Neural cell (in vitro differentiated cells): ENCODE results near the gene DOK5. TPM values are rescaled to one million over a fixed set of nuclear protein-coding genes. Genes with fewer than 3 reads are reported as not detected.

Source experiments
- H2AFZ ChIP-seq: fragments of 200-600, 300-800 bp; sonication (generic), shearing (Covaris generic); 2 replicates; pipeline ENCODE4 v1.6.0; 2014; ENCODE audit warnings: low read depth, mild to moderate bottlenecking, antibody characterized with exemption, low read length, moderate library complexity
- H3F3A ChIP-seq: fragments of 200-600 bp; shearing (Covaris generic); 2 replicates; pipeline ENCODE4 v1.6.1; 2016; ENCODE audit warnings: mild to moderate bottlenecking, moderate library complexity, mixed read lengths, antibody characterized with exemption, low read length; ENCODE audit not compliant: insufficient read depth, poor library complexity, severe bottlenecking
- H3K27ac ChIP-seq: fragments of 200-600, 300-800 bp; sonication (generic), shearing (Covaris generic); 2 replicates; pipeline ENCODE4 v1.5.1; 2014; ENCODE audit warnings: mild to moderate bottlenecking, low read length, moderate library complexity
- H3K27me3 ChIP-seq: fragments of 300-800, 200-600 bp; sonication (generic), shearing (Covaris generic); 2 replicates; pipeline ENCODE4 v1.6.0; 2014; ENCODE audit warnings: mild to moderate bottlenecking, low read depth, low read length, moderate library complexity; ENCODE audit not compliant: insufficient read depth
- H3K36me3 ChIP-seq: fragments of 300-800, 200-600 bp; sonication (generic), shearing (Covaris generic); 2 replicates; pipeline ENCODE4 v1.5.1; 2014; ENCODE audit warnings: mild to moderate bottlenecking, antibody characterized with exemption, low read length, moderate library complexity; ENCODE audit not compliant: insufficient read depth
- H3K4me2 ChIP-seq: fragments of 300-800, 200-600 bp; sonication (generic), shearing (Covaris generic); 2 replicates; pipeline ENCODE4 v1.6.0; 2014; ENCODE audit warnings: mild to moderate bottlenecking, low read length
- H3K4me3 ChIP-seq: fragments of 300-800, 200-600 bp; sonication (generic), shearing (Covaris generic); 2 replicates; pipeline ENCODE4 v1.5.1; 2014; ENCODE audit warnings: mild to moderate bottlenecking, low read length, moderate library complexity
- H3K79me2 ChIP-seq: fragments of 200-600 bp; shearing (Covaris generic); replicated peaks from 2 replicates; pipeline ENCODE4 v1.6.0; 2014; ENCODE audit warnings: mild to moderate bottlenecking, low read length, moderate library complexity; ENCODE audit not compliant: insufficient read depth
- H3K9ac ChIP-seq: fragments of 300-800, 200-600 bp; sonication (generic), shearing (Covaris generic); 2 replicates; pipeline ENCODE4 v1.6.1; 2016; ENCODE audit warnings: mild to moderate bottlenecking, low read length, mixed read lengths
- H3K9me2 ChIP-seq: fragments of 200-600 bp; shearing (Covaris generic); 2 replicates; pipeline ENCODE4 v1.6.1; 2016; ENCODE audit warnings: mild to moderate bottlenecking, low read length, mixed read lengths; ENCODE audit not compliant: insufficient read depth
- H3K9me3 ChIP-seq: fragments of 200-600, 300-800 bp; sonication (generic), shearing (Covaris generic); 2 replicates; pipeline ENCODE4 v1.6.1; 2016; ENCODE audit warnings: mild to moderate bottlenecking, mixed run types, low read length, moderate library complexity, mixed read lengths
- H4K20me1 ChIP-seq: fragments of 200-600 bp; shearing (Covaris generic); 2 replicates; pipeline ENCODE4 v1.6.1; 2016; ENCODE audit warnings: mild to moderate bottlenecking, mixed run types; ENCODE audit not compliant: insufficient read depth
- CTCF ChIP-seq: fragments of 450-650 bp; IDR thresholded peaks from 2 replicates; pipeline ENCODE4 v1.5.1; 2014; ENCODE audit warnings: antibody characterized with exemption, mild to moderate bottlenecking, moderate library complexity; ENCODE audit not compliant: poor library complexity, severe bottlenecking
- EP300 ChIP-seq: fragments of 450-650 bp; conservative IDR thresholded peaks from 2 replicates; pipeline ENCODE4 v1.6.1; 2014; ENCODE audit warnings: antibody characterized with exemption, mild to moderate bottlenecking, moderate library complexity; ENCODE audit not compliant: poor library complexity, severe bottlenecking
- MXI1 ChIP-seq: fragments of 450-650 bp; conservative IDR thresholded peaks from 2 replicates; pipeline ENCODE4 v1.6.1; 2014; ENCODE audit warnings: antibody characterized with exemption, mild to moderate bottlenecking; ENCODE audit not compliant: poor library complexity, severe bottlenecking
- POLR2AphosphoS5 ChIP-seq: IDR thresholded peaks from 2 replicates; pipeline ENCODE4 v1.6.1; 2012
- RAD21 ChIP-seq: fragments of 450-650 bp; conservative IDR thresholded peaks from 2 replicates; pipeline ENCODE4 v1.6.1; 2014; ENCODE audit warnings: antibody characterized with exemption, mild to moderate bottlenecking, moderate library complexity
- SMC3 ChIP-seq: fragments of 450-650 bp; conservative IDR thresholded peaks from 2 replicates; pipeline ENCODE4 v1.6.1; 2014; ENCODE audit warnings: antibody characterized with exemption, mild to moderate bottlenecking, moderate library complexity; ENCODE audit not compliant: poor library complexity
- TAF1 ChIP-seq: IDR thresholded peaks from 2 replicates; pipeline ENCODE4 v1.6.1; 2012; ENCODE audit warnings: low read depth
- polyA plus RNA-seq: library from polyadenylated mRNA; depleted of rRNA; stranded (reverse); fragments of >200 nt; gene quantifications from 2 replicates; pipeline ENCODE4 v1.2.3, GENCODE V29; 2014
- TF ChIP-seq, protein P1 (sequence below): IDR thresholded peaks from 2 replicates; pipeline ENCODE4 v1.6.1; 2012; ENCODE audit warnings: borderline replicate concordance

DOK5 gene
- polyA plus RNA-seq, 1 donor from 2014 or later, result 4.6 TPM

- H3K36me3 ChIP-seq, result no peaks in the 10 kb centered on the region
- no peak overlapping the region for H3K4me2 ChIP-seq
- H3K9me2 ChIP-seq, result no peaks in the 10 kb centered on the region
- no peaks in the 10 kb centered on the region for H3K27me3 ChIP-seq
- no peak overlapping the region for H2AFZ ChIP-seq
- H3K27ac ChIP-seq, result no peak overlapping the region
- no peak overlapping the region for H3K4me3 ChIP-seq
- no peak for TF ChIP-seq CTCF
- TF ChIP-seq, protein P1, sequence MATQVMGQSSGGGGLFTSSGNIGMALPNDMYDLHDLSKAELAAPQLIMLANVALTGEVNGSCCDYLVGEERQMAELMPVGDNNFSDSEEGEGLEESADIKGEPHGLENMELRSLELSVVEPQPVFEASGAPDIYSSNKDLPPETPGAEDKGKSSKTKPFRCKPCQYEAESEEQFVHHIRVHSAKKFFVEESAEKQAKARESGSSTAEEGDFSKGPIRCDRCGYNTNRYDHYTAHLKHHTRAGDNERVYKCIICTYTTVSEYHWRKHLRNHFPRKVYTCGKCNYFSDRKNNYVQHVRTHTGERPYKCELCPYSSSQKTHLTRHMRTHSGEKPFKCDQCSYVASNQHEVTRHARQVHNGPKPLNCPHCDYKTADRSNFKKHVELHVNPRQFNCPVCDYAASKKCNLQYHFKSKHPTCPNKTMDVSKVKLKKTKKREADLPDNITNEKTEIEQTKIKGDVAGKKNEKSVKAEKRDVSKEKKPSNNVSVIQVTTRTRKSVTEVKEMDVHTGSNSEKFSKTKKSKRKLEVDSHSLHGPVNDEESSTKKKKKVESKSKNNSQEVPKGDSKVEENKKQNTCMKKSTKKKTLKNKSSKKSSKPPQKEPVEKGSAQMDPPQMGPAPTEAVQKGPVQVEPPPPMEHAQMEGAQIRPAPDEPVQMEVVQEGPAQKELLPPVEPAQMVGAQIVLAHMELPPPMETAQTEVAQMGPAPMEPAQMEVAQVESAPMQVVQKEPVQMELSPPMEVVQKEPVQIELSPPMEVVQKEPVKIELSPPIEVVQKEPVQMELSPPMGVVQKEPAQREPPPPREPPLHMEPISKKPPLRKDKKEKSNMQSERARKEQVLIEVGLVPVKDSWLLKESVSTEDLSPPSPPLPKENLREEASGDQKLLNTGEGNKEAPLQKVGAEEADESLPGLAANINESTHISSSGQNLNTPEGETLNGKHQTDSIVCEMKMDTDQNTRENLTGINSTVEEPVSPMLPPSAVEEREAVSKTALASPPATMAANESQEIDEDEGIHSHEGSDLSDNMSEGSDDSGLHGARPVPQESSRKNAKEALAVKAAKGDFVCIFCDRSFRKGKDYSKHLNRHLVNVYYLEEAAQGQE, result no peak
- TF ChIP-seq EP300, result no peak
- no peak for TF ChIP-seq SMC3
- TF ChIP-seq MXI1, result no peak
- TF ChIP-seq TAF1, result no peak
- no peak overlapping the region for H3K9ac ChIP-seq
- no peaks in the 10 kb centered on the region for H3K9me3 ChIP-seq
- no peaks in the 10 kb centered on the region for H4K20me1 ChIP-seq
- H3F3A ChIP-seq, result no peaks in the 10 kb centered on the region
- H3K79me2 ChIP-seq, result no peaks in the 10 kb centered on the region
Measured at GRCh38 chr20:54572665-54573435, 97.5 kb downstream of the DOK5 start.

- H3K4me3 ChIP-seq, result no peak overlapping the region
- H3K36me3 ChIP-seq, result no peaks in the 10 kb centered on the region
- H2AFZ ChIP-seq, result no peak overlapping the region
- H3K9me3 ChIP-seq, result no peaks in the 10 kb centered on the region
- no peak overlapping the region for H3K27ac ChIP-seq
- no peaks in the 10 kb centered on the region for H3K27me3 ChIP-seq
- H3K79me2 ChIP-seq, result no peaks in the 10 kb centered on the region
- H3K9ac ChIP-seq, result no peak overlapping the region
- H3K4me2 ChIP-seq, result no peak overlapping the region
- H3F3A ChIP-seq, result no peaks in the 10 kb centered on the region
- no peaks in the 10 kb centered on the region for H4K20me1 ChIP-seq
- no peak for TF ChIP-seq RAD21
- no peaks in the 10 kb centered on the region for H3K9me2 ChIP-seq
Measured at GRCh38 chr20:54573838-54574237, 98.4 kb downstream of the DOK5 start.

DNA sequence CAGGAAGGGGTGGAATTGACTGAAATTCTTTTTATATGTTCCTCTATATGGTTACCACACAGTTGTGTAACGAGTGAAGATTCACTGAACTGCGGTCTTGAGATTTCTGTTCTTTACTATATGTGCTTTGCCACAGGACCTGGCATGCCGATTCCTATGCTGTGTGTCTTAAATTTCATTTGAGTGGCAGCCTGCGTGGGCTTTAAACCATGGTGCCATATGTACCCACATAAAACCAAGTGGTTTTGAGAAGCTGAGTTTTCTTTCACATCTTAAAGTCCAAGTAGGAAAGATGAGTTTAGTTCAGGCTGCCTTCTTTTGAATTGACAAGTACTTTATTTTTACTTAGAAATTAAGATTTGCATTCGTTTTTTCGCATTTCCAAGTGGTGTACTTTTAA lies 101.1 kb downstream of the DOK5 start:
- no peak for TF ChIP-seq CTCF
- no peak for TF ChIP-seq TAF1
- no peak for TF ChIP-seq POLR2AphosphoS5
- H3K9me3 ChIP-seq, result no peaks in the 10 kb centered on the region
- no peaks in the 10 kb centered on the region for H4K20me1 ChIP-seq
- no peaks in the 10 kb centered on the region for H3F3A ChIP-seq
- H3K27me3 ChIP-seq, result no peaks in the 10 kb centered on the region
- no peak overlapping the region for H3K4me2 ChIP-seq
- H2AFZ ChIP-seq, result no peak overlapping the region
- H3K4me3 ChIP-seq, result no peak overlapping the region
- H3K9ac ChIP-seq, result no peak overlapping the region
- no peaks in the 10 kb centered on the region for H3K79me2 ChIP-seq
- H3K36me3 ChIP-seq, result no peaks in the 10 kb centered on the region
- no peaks in the 10 kb centered on the region for H3K9me2 ChIP-seq
- no peak overlapping the region for H3K27ac ChIP-seq
